GM12878 (cell line): ENCODE results near the gene NCOA6. TPM values are rescaled to one million over a fixed set of nuclear protein-coding genes. Genes with fewer than 3 reads are reported as not detected.
A peak's percentile ranks its signal among the peaks of the same experiment; 100 is the strongest.

Experiments used
- ATAC-seq: fragments of 200-7000 bp; cut with Tn5 transposase; 3 replicates; pipeline ENCODE4 v1.9.1; 2020; ENCODE audit warnings: mild to moderate bottlenecking, moderate library complexity
- BruUV-seq: library from RNA; stranded (reverse); fragments of 400-500 nt; replicated peaks from 2 replicates; lab custom pipeline; 2021; lab: Mats Ljungman, UMichigan
- CTCF ChIA-PET: fragments of 300-600 bp; sonication (Branson Sonifier 250); formaldehyde crosslinking; extraction: SDS; loops from one replicate; lab custom pipeline; 2021; ENCODE audit warnings: inconsistent platforms; lab: Yijun Ruan, JAX
- POLR2A ChIA-PET: fragments of 350-600 bp; formaldehyde crosslinking; extraction: SDS; loops from one replicate; lab custom pipeline; 2021; ENCODE audit warnings: inconsistent platforms; lab: Charles Lee
- RAD21 ChIA-PET: fragments of 300-600 bp; sonication (Branson Sonifier 250); formaldehyde crosslinking; loops from one replicate; lab custom pipeline; 2023; ENCODE audit warnings: antibody characterized with exemption; ENCODE audit not compliant: unreplicated experiment; lab: Charles Lee
- SMC1A ChIA-PET: fragments of 300-600 bp; sonication (Branson Sonifier 250); formaldehyde crosslinking; loops from one replicate; lab custom pipeline; 2023; ENCODE audit not compliant: unreplicated experiment, uncharacterized antibody; lab: Charles Lee
- DNase-seq: peaks from one replicate; pipeline ENCODE4 v3.0.0-alpha.2; 2011; ENCODE audit warnings: low read depth, low spot score
- FAIRE-seq: peaks from 3 replicates; lab custom pipeline; 2011; peaks lifted over from hg19 to GRCh38; lab: Jason Lieb, UNC
- H2AFZ ChIP-seq: 2 replicates; pipeline ENCODE4 v1.6.0; 2011; ENCODE audit warnings: low read depth, low read length, control low read depth; ENCODE audit not compliant: control insufficient read depth
- H3K27ac ChIP-seq: 2 replicates; pipeline ENCODE4 v1.5.1; 2011; ENCODE audit warnings: control low read depth; ENCODE audit not compliant: control insufficient read depth, insufficient read depth
- H3K27me3 ChIP-seq, 2 experiments: replicated peaks in 1 of 2; 2 replicates each; pipeline versions ENCODE4 v1.6.0 to v1.6.1; 2011; ENCODE audit warnings: low read length in 1 of 2; ENCODE audit not compliant: control insufficient read depth in 2 of 2, insufficient read depth in 2 of 2
- H3K36me3 ChIP-seq, 2 experiments: 2 replicates each; pipeline ENCODE4 v1.5.1; 2011; ENCODE audit warnings: low read length in 1 of 2; ENCODE audit not compliant: control insufficient read depth in 2 of 2, insufficient read depth in 2 of 2
- H3K4me1 ChIP-seq: 2 replicates; pipeline ENCODE4 v1.6.1; 2011; ENCODE audit warnings: mild to moderate bottlenecking, low read length, moderate library complexity, mixed read lengths; ENCODE audit not compliant: control insufficient read depth, insufficient read depth
- H3K4me2 ChIP-seq: 2 replicates; pipeline ENCODE4 v1.6.0; 2011; ENCODE audit warnings: control low read depth; ENCODE audit not compliant: control insufficient read depth, insufficient read depth
- H3K4me3 ChIP-seq: fragments of 200-600 bp; sonication (generic); 2 replicates; pipeline ENCODE4 v1.5.1; 2016
- H3K79me2 ChIP-seq: 2 replicates; pipeline ENCODE4 v1.6.0; 2011; ENCODE audit warnings: low read length; ENCODE audit not compliant: control insufficient read depth, insufficient read depth
- H3K9ac ChIP-seq: 2 replicates; pipeline ENCODE4 v1.8.0; 2011; ENCODE audit warnings: low read length, control low read depth, mixed read lengths; ENCODE audit not compliant: control insufficient read depth, insufficient read depth
- H3K9me3 ChIP-seq: replicated peaks from 3 replicates; pipeline ENCODE4 v1.5.1; 2011; ENCODE audit warnings: mild to moderate bottlenecking, low read length; ENCODE audit not compliant: control insufficient read depth, insufficient read depth
- H4K20me1 ChIP-seq: 2 replicates; pipeline ENCODE4 v1.6.0; 2011; ENCODE audit not compliant: control insufficient read depth, insufficient read depth
- BACH1 ChIP-seq: fragments of 450-650 bp; IDR thresholded peaks from 2 replicates; pipeline ENCODE4 v1.6.1; 2017; ENCODE audit warnings: mild to moderate bottlenecking, borderline replicate concordance
- BHLHE40 ChIP-seq, 2 experiments: fragments of 450-650 bp in 1 of 2; IDR thresholded peaks; 2 replicates each; pipeline ENCODE4 v1.6.1; 2011 to 2017; ENCODE audit warnings: low read depth in 2 of 2, borderline replicate concordance in 1 of 2, improper control_type of control experiment in 1 of 2, low read length in 1 of 2, mild to moderate bottlenecking in 1 of 2
- BRCA1 ChIP-seq: IDR thresholded peaks from 2 replicates; pipeline ENCODE4 v1.6.1; 2011; ENCODE audit warnings: low read depth, low read length, improper control_type of control experiment
- CHD2 ChIP-seq: IDR thresholded peaks from 2 replicates; pipeline ENCODE4 v1.6.1; 2011; ENCODE audit warnings: low read depth, low read length, improper control_type of control experiment, borderline replicate concordance
- DPF2 ChIP-seq: fragments of 450-650 bp; IDR thresholded peaks from 2 replicates; pipeline ENCODE4 v1.6.1; 2017; ENCODE audit warnings: mild to moderate bottlenecking
- HDGF ChIP-seq: fragments of 450-650 bp; IDR thresholded peaks from 2 replicates; pipeline ENCODE4 v1.6.1; 2016; ENCODE audit warnings: antibody characterized with exemption
- IKZF2 ChIP-seq, 2 experiments: fragments of 450-650 bp; IDR thresholded peaks; 2 replicates each; pipeline ENCODE4 v1.6.1; 2017; ENCODE audit warnings: mild to moderate bottlenecking in 2 of 2, moderate library complexity in 2 of 2
- LARP7 ChIP-seq: fragments of 450-650 bp; IDR thresholded peaks from 2 replicates; pipeline ENCODE4 v1.6.1; 2017; ENCODE audit warnings: mild to moderate bottlenecking
- NFIC ChIP-seq: IDR thresholded peaks from 2 replicates; pipeline ENCODE4 v1.6.1; 2012; ENCODE audit warnings: low read depth, mild to moderate bottlenecking, inconsistent platforms, low read length, moderate library complexity
- NR2F1 ChIP-seq: fragments of 450-650 bp; conservative IDR thresholded peaks from 2 replicates; pipeline ENCODE4 v1.6.1; 2017; ENCODE audit warnings: mild to moderate bottlenecking
- RB1 ChIP-seq: fragments of 450-650 bp; formaldehyde crosslinking; IDR thresholded peaks from 2 replicates; pipeline ENCODE4 v1.6.1; 2017; ENCODE audit warnings: mild to moderate bottlenecking, borderline replicate concordance
- RUNX3 ChIP-seq: IDR thresholded peaks from 2 replicates; pipeline ENCODE4 v1.6.1; 2012; ENCODE audit warnings: low read length, inconsistent platforms
- SMARCA5 ChIP-seq: fragments of 450-650 bp; IDR thresholded peaks from 2 replicates; pipeline ENCODE4 v1.6.1; 2017; ENCODE audit warnings: mild to moderate bottlenecking
- TCF12 ChIP-seq: IDR thresholded peaks from 2 replicates; pipeline ENCODE4 v1.6.1; 2011; ENCODE audit warnings: low read depth, mild to moderate bottlenecking, low read length
- ZNF24 ChIP-seq: fragments of 450-650 bp; IDR thresholded peaks from 2 replicates; pipeline ENCODE4 v1.6.1; 2017; ENCODE audit warnings: antibody characterized with exemption, mild to moderate bottlenecking
- WGBS: methylation state at CpG from one replicate; pipeline ENCODE4 v1.1.6; 2016; ENCODE audit warnings: low lambda C conversion rate; ENCODE audit not compliant: insufficient replicate concordance, insufficient coverage; ENCODE audit errors: missing lambda C conversion rate; 5-methylcytosine and 5-hydroxymethylcytosine counted together
- in situ Hi-C: fragments of 300-500 bp; cut with MboI; formaldehyde crosslinking; loops from 9 replicates; pipeline ENCODE4 v1.14.3; 2018; ENCODE audit warnings: mixed read lengths
- intact Hi-C: fragments of 100-400 bp; cut with micrococcal nuclease; formaldehyde crosslinking; loops from one replicate; pipeline ENCODE4 v1.14.2; 2022; ENCODE audit not compliant: unreplicated experiment
- polyA plus RNA-seq, 11 experiments: library from polyadenylated mRNA; depleted of rRNA in 4 of 11; unstranded in 6 of 11; stranded (reverse) in 5 of 11; fragments of >200 nt; fragmentation: Nextera tagmentation in 4 of 11; fragmentation: Illumina TruSeq in 1 of 11; extraction: Ambion mirVana in 4 of 11; extraction: Trizol in 1 of 11; gene quantifications; 1 replicate in 1 of 11; 2 replicates in 10 of 11; pipeline versions ENCODE4 v1.2.1 to v1.2.3, GENCODE V29; 2011 to 2016; ENCODE audit warnings: inconsistent platforms in 2 of 11, missing spikeins in 2 of 11, low read depth in 1 of 11
- total RNA-seq, 4 experiments: library from RNA; depleted of rRNA in 3 of 4; stranded (reverse); fragments of >200 nt in 3 of 4; fragmentation: Illumina TruSeq in 1 of 4; extraction: Trizol in 1 of 4; gene quantifications; 2 replicates each; pipeline versions ENCODE4 v1.2.1 to v1.2.3, GENCODE V29; 2013 to 2021
- TF ChIP-seq, protein P1 (sequence below): fragments of 450-650 bp; IDR thresholded peaks from 2 replicates; pipeline ENCODE4 v1.6.1; 2017; ENCODE audit warnings: antibody characterized with exemption, mild to moderate bottlenecking, moderate library complexity
- TF ChIP-seq, protein P2 (sequence below): fragments of 450-650 bp; IDR thresholded peaks from 2 replicates; pipeline ENCODE4 v1.6.1; 2016; ENCODE audit warnings: mild to moderate bottlenecking
- TF ChIP-seq, protein P3 (sequence below): fragments of 450-650 bp; IDR thresholded peaks from 2 replicates; pipeline ENCODE4 v1.6.1; 2017; ENCODE audit warnings: mild to moderate bottlenecking, low read depth, inconsistent platforms; ENCODE audit not compliant: poor library complexity, severe bottlenecking

The NCOA6 gene
- total and polyA plus RNA-seq, 10 of the 15 experiments (the other 5 are each of a cell fraction or from before 2014, with no cell fraction given) = 6.1 to 20.6 (median 12.6) TPM

DNA sequence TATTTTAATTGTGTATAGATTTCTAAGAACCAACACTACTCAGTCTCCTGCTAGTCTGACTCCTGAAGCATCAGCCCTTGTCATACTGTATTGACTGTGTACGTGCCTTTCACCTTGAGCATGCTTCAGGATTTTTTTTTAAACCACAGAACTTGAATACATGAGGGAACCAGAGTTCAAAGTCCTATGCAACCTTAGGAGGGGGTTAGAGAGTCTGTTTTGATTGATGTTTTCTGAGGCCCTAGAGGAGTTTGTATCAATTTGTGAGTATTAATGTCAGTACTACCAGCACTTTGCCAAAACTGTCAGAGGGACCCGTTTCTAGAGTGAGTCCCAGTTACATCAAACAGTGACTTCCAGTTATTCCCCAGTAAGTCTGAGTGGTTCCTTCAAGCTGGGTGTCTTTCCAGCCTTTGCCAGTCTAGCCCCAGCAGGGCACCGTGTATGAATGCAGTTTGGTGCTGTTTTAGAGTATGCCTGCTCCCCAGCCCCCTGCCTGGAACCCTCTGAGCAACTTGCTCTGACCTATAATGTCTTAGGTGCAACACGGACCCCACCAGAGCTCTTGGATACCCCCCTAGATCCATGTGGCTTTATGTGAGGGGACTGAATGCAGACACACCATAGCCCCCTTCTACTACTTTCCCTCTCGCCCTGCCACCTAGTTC lies 112.8 kb downstream of the NCOA6 start:
- H2AFZ ChIP-seq = no peak overlapping the region
- H3K27me3 ChIP-seq = no peaks in the 10 kb centered on the region
- no peak overlapping the region for H3K4me2 ChIP-seq
- ChIA-PET POLR2A (interaction anchor here (0.5 to 3.1 kb wide), 9 partner anchors 7 to 311 kb away, joined by 3 to 18 read pairs (median 5); partner anchors contain the start of gene TP53INP2), RAD21 (interaction anchor here (0.5 to 7.0 kb wide), 9 partner anchors 8 to 400 kb away, joined by 3 to 112 read pairs (median 5); partner anchors contain the start of genes DYNLRB1 and TP53INP2), CTCF (interaction anchor here (0.6 to 10.2 kb wide), 5 partner anchors 9 to 464 kb away, joined by 3 to 118 read pairs (median 4); partner anchors contain the start of gene TP53INP2), SMC1A (interaction anchor here (0.9 to 13.1 kb wide), 12 partner anchors 8 to 400 kb away, joined by 3 to 146 read pairs (median 4); no protein-coding TSS in a partner anchor)
- H3K27ac ChIP-seq = peak overlapping the region; percentile 34; the same call in 1 of the 2 replicates
- DNase-seq (no peak), ATAC-seq (no peak), FAIRE-seq (no peak)
- WGBS = 64% methylated on average over 5 of the region's 5 CpGs
- H3K79me2 ChIP-seq = peaks cover 4% of the 10 kb centered on the region
- no peak overlapping the region for H3K9ac ChIP-seq
- no peaks in the 10 kb centered on the region for H4K20me1 ChIP-seq
- peaks cover 29% of the 10 kb centered on the region for H3K4me1 ChIP-seq
- intact Hi-C loops (no loop called here), in situ Hi-C loops (no loop called here)
- H3K4me3 ChIP-seq = no peak overlapping the region
- peaks cover 0 to 4% of the 10 kb centered on the region in 2 experiments; a peak in 3 of 4 replicates for H3K36me3 ChIP-seq
- BruUV-seq = no TSS peak
- H3K9me3 ChIP-seq = no peaks in the 10 kb centered on the region
- TF ChIP-seq, protein P1, sequence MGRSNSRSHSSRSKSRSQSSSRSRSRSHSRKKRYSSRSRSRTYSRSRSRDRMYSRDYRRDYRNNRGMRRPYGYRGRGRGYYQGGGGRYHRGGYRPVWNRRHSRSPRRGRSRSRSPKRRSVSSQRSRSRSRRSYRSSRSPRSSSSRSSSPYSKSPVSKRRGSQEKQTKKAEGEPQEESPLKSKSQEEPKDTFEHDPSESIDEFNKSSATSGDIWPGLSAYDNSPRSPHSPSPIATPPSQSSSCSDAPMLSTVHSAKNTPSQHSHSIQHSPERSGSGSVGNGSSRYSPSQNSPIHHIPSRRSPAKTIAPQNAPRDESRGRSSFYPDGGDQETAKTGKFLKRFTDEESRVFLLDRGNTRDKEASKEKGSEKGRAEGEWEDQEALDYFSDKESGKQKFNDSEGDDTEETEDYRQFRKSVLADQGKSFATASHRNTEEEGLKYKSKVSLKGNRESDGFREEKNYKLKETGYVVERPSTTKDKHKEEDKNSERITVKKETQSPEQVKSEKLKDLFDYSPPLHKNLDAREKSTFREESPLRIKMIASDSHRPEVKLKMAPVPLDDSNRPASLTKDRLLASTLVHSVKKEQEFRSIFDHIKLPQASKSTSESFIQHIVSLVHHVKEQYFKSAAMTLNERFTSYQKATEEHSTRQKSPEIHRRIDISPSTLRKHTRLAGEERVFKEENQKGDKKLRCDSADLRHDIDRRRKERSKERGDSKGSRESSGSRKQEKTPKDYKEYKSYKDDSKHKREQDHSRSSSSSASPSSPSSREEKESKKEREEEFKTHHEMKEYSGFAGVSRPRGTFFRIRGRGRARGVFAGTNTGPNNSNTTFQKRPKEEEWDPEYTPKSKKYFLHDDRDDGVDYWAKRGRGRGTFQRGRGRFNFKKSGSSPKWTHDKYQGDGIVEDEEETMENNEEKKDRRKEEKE = no peak
- 0 out of 2 replicates have a peak, but pooled peaks have one; percentile 28 for TF ChIP-seq NR2F1
- TF ChIP-seq LARP7 = 0 out of 2 replicates have a peak, but pooled peaks have one; percentile 21
- peak; percentile 16 to 34; a peak in 2 of 4 replicates for TF ChIP-seq IKZF2 (IDR thresholded peaks at IDR 0.05)
- no peak for TF ChIP-seq TCF12
- no peak for TF ChIP-seq NFIC
- TF ChIP-seq BHLHE40 (IDR thresholded peaks at IDR 0.05; ENCODE audit: borderline replicate concordance in 1 of 2, low read depth in 2 of 2, low read length in 1 of 2) = peak; percentile 31 to 71; a peak in 2 of 4 replicates
- TF ChIP-seq RUNX3 = peak; percentile 78
- 0 out of 2 replicates have a peak, but pooled peaks have one; percentile 17 for TF ChIP-seq DPF2
- TF ChIP-seq, protein P2, sequence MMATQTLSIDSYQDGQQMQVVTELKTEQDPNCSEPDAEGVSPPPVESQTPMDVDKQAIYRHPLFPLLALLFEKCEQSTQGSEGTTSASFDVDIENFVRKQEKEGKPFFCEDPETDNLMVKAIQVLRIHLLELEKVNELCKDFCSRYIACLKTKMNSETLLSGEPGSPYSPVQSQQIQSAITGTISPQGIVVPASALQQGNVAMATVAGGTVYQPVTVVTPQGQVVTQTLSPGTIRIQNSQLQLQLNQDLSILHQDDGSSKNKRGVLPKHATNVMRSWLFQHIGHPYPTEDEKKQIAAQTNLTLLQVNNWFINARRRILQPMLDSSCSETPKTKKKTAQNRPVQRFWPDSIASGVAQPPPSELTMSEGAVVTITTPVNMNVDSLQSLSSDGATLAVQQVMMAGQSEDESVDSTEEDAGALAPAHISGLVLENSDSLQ = peak; percentile 63
- TF ChIP-seq ZNF24 = peak; percentile 92
- no peak for TF ChIP-seq CHD2
- 0 out of 2 replicates have a peak, but pooled peaks have one; percentile 14 for TF ChIP-seq BACH1
- TF ChIP-seq, protein P3, sequence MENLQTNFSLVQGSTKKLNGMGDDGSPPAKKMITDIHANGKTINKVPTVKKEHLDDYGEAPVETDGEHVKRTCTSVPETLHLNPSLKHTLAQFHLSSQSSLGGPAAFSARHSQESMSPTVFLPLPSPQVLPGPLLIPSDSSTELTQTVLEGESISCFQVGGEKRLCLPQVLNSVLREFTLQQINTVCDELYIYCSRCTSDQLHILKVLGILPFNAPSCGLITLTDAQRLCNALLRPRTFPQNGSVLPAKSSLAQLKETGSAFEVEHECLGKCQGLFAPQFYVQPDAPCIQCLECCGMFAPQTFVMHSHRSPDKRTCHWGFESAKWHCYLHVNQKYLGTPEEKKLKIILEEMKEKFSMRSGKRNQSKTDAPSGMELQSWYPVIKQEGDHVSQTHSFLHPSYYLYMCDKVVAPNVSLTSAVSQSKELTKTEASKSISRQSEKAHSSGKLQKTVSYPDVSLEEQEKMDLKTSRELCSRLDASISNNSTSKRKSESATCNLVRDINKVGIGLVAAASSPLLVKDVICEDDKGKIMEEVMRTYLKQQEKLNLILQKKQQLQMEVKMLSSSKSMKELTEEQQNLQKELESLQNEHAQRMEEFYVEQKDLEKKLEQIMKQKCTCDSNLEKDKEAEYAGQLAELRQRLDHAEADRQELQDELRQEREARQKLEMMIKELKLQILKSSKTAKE = peak; percentile 30
- no peak for TF ChIP-seq BRCA1
- peak; percentile 21; the same call in 1 of the 2 replicates for TF ChIP-seq HDGF
- TF ChIP-seq SMARCA5 = 0 out of 2 replicates have a peak, but pooled peaks have one; percentile 34
- peak; percentile 56; the same call in 1 of the 2 replicates for TF ChIP-seq RB1
